H1 (cell line): ENCODE measurements around the gene OTUD1. TPM values are rescaled to one million over a fixed set of nuclear protein-coding genes. Genes with fewer than 3 reads are reported as not detected.
A peak's percentile ranks its signal among the peaks of the same experiment; 100 is the strongest.

Source experiments
- BRCA1 ChIP-seq: IDR thresholded peaks from 2 replicates; pipeline ENCODE4 v1.6.1; 2012; ENCODE audit warnings: low read depth, low read length, improper control_type of control experiment
- KDM1A ChIP-seq: fragments of 200-600, 300-600 bp; sonication (generic); IDR thresholded peaks from 2 replicates; pipeline ENCODE4 v1.7.1; 2016; ENCODE audit warnings: mild to moderate bottlenecking, low read length, borderline replicate concordance
- RNF2 ChIP-seq: fragments of 200-900, 300-1000 bp; sonication (generic); IDR thresholded peaks from 2 replicates; pipeline ENCODE4 v1.7.1; 2016; ENCODE audit warnings: borderline replicate concordance, low read depth, mild to moderate bottlenecking, antibody characterized with exemption, low read length; ENCODE audit not compliant: poor library complexity, severe bottlenecking; ENCODE audit errors: missing control alignments
- polyA plus RNA-seq, 7 experiments: library from polyadenylated mRNA; depleted of rRNA in 3 of 7; stranded (reverse) in 5 of 7; unstranded in 2 of 7; fragments of >200 nt in 5 of 7; fragments of 200-250 nt in 2 of 7; gene quantifications; 1 replicate in 5 of 7; 2 replicates in 1 of 7; 4 replicates in 1 of 7; pipeline versions ENCODE4 v1.2.1 to v1.2.3, GENCODE V29; 2011 to 2013; ENCODE audit warnings: missing spikeins in 2 of 7, mixed read lengths in 2 of 7
- total RNA-seq: library from RNA; stranded (reverse); fragmentation: NEBNext Ultra II Directional; extraction: Animal tissue kit (Norgen Biotek cat#: 25700); gene quantifications from 2 replicates; pipeline ENCODE4 v1.2.1, GENCODE V29; 2021

The OTUD1 gene
- total and polyA plus RNA-seq, 2 of the 8 experiments (the other 6 are each of a cell fraction or from before 2014, with no cell fraction given) = 1.3 to 7.1 TPM

- no peak for TF ChIP-seq RNF2
- peak; percentile 52; the same call in 1 of the 2 replicates for TF ChIP-seq KDM1A
- TF ChIP-seq BRCA1 = no peak
Observed at GRCh38 chr10:23439961-23440889, 1.4 kb downstream of the OTUD1 start (continued).
